GM19455 (cell line): Measurements from ENCODE around the gene CCN5.

Experiments
- ATAC-seq: cut with Tn5 transposase; IDR thresholded peaks from one replicate; pipeline ENCODE4 v1.9.1; 2021; ENCODE audit not compliant: unreplicated experiment

CCN5 gene

DNA sequence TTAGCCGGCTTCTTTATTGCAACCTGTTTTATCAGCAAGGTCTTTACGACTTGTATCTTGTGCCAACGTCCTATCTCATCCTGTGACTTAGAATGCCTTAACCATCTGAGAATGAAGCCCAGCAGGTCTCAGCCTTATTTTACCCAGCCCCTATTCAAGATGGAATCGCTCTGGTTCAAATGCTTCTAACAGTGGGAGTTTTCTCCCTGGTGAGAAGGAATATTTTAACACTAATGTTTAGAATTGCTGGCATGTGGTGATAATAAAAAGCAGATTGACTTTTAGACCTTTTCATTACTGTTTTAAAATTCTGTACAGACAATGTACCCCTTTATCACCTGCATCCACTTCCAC, 20.6 kb downstream of the CCN5 start:
- no peak for ATAC-seq

DNA sequence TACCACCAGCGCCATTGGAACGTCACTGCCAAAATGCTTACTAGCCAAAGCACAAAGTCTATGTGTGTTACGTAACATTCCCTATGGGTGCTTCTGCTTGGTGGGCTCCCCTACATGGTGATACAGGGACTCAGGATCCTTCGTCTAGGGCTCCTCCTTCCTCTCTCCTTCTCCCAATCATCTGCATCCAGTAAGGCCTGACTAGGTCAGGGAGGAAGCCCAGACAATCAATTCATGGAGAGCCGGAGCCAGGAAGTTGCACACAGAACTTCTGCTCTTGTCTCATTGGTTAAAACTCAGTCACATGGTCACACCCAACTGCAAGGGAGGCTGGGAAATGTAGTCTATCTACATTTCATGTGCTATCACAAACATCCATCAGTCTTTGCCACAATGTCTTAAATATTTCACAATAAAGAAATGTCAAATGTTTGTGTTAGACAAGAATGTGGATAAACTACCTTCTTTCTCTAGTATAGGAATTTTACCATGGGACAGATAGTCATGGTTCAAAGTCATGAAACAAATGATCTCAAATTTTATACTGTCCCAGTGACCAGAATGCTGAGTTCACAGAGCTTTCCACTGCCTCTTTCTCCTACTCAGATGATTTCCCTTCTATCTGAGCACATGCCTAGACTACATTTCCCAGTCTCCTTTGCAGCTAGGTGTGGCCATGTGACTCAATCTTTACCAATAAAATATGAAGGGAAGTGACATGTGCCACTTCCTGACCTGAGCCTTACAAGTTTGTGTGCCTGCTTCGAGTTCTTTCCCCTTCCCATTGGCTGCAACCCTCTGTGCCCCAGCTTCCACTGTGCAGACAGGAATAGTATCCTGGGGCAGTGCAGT, 21.2 kb downstream of the CCN5 start:
- no peak for ATAC-seq

DNA sequence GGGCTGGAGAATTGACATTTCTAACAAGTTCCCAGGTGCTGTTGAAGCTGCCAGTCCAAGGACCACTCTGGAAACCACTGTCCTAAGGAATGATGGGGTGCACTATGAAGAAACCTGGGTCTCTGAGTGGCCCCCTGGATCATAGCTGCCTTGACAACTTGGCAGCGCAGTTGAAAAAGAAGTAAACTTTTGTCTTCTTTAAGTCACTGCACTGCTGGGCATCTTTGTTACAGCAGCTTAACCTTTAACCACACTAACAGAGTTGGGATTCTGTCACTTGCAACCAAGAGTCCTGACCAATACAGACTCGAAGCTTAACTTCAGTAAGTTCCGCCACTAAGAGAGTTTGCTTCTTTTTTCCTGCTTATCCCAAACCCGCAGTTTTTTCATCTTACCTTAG, 21.9 kb downstream of the CCN5 start:
- ATAC-seq = no peak

DNA sequence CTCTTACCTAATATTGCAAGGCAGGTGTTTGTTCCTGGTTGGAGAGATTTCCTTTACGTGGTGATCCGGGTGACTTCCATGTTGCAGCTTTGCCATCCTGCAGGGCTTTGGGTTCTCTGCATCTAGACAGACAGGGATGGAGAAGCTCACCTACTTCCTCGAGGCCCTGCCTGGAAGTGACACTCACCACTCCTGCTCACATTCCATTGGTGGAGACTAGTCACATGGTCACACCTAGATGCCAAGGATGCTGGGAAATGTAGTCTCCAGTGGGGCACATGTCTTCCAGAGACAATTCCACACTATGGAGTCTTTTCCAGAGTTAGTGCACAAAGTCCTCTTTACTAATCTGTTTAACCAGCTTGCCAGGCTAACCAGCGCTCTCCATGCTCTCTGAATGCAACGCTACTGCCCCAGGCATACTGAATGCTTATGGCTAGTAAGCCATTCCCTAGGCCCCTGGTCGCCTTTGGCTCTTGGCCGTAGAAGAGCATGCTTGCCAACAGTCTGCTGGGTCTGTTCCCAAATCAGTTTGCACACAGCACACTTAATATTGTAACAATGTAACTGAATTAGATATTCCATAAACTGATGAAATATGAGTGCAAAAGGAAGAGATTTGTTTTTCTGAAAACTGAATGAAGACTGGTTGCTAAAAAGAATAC, 23.8 kb downstream of the CCN5 start:
- no peak for ATAC-seq

DNA sequence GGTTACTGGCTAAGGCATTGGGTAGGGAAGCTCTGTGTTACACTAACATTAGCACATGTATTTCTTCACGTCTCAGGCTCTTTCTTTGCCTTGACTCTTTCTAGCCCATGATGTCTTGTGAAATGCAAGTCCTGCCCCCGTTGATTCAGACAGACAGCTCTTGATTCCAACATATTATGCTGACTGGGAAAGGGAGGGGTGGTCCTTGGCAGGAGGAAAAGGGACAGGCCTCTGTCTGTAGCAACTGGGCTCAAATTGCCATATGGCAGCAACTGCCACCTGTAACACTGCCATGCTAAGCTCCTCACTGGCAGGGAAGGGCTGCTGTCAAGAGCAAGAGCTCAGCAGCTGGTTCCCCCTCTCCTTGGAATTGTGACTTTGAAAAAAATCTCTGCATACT, 24.8 kb downstream of the CCN5 start:
- ATAC-seq = no peak

DNA sequence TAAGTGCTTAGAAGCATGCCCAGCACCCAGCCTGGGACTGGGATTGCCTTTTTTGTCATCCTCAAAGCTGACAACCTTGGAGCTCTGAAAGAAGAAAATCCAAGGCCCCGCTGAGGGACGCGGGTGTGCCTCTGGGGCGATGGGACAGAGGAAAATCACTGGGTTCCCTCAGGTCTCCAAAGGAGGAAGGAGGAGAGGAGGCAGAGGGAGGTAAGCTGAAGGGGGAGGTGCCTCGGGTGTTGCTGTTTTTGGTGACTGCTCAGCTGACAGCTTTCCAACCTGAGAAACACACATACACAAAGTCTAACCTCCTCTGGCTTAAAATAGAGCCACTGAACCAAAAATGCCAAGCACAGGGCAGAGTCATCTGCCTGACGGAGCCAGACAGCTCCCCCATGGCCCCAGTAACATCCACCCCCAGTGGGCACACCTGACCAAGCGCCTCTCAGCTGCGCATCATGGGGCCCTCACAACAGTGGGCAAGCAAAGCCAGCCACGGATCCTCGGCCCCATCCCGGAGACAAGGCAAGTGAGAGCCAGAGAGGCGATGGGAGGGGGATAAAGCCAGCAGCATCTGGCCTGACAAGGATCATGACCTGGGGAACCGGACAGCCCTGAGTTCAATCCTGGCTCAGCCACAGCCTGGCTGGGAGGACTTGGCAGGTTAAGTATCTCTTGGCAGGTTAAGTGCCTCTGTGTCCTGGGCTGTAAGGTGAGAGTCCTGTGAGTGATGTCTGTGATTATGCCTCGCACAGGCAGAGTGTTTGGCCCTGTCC, 27.3 kb downstream of the CCN5 start:
- ATAC-seq = no peak

DNA sequence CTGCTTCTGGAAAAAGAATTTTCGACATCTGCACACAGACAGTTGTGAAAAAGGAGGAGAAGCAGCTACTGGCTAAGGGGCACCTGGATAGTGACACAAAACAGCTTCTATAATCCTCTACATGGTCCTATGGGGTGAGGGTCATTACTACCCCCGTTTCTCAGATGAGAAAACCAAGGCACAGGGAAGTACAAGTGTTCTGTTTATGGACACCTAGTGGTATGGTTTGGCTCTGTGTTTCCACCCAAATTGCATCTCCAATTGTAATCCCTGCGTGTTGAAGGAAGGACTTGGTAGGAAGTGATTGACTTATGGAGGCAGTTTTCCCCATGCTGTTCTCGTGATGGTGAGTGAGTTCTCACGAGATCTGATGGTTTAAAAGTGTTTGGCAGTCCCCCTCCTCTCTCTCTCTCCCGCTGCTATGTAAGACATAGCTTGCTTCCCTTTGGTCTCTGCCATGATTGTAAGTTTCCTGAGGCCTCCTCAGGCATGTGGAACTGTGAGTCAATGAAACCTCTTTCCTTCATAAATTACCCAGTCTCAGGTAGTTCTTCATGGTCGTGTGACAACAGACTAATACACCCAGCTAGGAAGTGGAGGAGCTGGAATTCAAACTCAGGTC, 28.0 kb downstream of the CCN5 start:
- ATAC-seq = no peak

DNA sequence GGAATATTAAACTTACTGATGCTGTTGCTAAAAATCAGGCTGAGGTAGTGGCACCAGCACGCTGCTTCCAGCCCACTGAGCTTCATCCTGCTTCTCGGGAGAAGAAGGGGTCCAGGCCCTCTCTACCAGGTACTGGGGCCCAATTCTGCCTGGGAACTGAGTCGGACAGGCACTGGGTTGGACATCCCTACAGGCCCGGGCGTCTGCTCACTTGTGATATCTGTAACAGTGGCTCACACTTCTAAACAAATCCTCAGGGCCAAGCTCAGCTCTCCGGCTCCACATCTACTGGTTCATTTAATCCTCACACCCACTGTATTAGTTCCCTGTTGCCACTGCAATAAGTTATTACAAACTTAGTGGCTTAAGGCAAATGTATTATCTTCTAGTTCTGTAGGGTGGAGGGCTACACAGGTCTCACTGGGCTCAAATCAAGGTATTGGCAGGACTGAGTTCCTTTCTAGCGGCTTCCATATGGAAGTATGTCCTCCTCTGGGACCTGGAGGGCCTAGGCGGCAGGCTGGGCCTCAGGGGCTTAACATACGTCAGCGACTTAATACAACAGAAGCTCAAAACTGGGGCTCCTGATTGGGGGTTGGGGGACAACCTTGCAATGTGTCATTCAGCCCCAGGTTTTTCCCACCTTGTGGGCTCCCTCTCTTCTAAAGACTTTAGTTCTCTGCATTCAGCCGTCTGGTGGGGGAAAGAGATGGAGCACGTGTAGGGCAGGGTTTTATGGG, 28.9 kb downstream of the CCN5 start:
- no peak for ATAC-seq

DNA sequence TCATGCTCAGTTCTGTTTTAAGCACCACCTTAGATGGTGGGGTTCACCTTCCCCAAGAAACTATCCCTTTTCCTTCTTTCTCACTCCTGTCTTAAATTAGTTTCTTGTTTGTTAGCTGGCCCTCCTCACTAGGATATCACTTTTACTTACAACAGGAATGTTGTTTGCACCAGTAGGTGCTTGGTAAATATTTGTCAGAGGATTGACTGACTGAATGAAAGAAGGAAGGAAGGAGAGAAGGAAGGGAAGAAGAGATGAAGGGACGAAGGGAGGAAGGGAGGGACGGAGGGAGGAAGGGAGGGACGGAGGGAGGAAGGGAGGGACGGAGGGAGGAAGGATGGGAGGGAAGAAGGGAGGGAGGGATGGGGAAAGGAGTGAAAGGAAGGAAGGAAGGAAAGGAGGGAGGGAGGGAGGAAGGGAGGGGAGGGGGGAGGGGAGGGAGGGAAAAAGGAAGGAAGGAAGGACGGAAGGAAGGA, 30.0 kb downstream of the CCN5 start:
- no peak for ATAC-seq

DNA sequence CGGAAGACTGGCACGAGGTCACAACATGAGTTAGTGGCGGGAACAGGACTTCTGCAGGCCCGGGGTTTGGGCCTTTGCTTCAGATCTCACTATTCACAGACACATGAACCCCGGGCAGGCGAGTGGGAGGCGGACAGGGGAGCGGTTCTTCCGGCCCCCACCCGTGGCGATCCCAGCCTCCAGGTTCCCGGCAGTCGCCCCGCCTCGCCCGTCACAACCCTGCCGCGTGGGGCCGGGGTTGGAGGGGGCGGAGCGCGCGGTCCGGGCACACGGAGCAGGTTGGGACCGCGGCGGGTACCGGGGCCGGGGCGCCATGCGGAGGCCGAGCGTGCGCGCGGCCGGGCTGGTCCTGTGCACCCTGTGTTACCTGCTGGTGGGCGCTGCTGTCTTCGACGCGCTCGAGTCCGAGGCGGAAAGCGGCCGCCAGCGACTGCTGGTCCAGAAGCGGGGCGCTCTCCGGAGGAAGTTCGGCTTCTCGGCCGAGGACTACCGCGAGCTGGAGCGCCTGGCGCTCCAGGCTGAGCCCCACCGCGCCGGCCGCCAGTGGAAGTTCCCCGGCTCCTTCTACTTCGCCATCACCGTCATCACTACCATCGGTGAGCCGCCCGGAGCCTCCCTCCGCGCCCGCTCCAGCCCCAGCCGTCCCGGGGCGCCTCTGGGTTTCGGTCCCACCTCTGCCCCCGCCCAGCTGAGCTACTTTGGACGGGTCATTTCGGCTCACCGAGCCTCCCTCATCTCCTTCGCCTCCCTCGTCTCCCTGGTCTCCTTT, 30.6 kb downstream of the CCN5 start, which contains the start of gene KCNK15:
TSS of gene KCNK15 (plus strand) at position 268 of the 769 bp plus-strand sequence. CDS start at position 314, 46 bp downstream.
- no peak for ATAC-seq

DNA sequence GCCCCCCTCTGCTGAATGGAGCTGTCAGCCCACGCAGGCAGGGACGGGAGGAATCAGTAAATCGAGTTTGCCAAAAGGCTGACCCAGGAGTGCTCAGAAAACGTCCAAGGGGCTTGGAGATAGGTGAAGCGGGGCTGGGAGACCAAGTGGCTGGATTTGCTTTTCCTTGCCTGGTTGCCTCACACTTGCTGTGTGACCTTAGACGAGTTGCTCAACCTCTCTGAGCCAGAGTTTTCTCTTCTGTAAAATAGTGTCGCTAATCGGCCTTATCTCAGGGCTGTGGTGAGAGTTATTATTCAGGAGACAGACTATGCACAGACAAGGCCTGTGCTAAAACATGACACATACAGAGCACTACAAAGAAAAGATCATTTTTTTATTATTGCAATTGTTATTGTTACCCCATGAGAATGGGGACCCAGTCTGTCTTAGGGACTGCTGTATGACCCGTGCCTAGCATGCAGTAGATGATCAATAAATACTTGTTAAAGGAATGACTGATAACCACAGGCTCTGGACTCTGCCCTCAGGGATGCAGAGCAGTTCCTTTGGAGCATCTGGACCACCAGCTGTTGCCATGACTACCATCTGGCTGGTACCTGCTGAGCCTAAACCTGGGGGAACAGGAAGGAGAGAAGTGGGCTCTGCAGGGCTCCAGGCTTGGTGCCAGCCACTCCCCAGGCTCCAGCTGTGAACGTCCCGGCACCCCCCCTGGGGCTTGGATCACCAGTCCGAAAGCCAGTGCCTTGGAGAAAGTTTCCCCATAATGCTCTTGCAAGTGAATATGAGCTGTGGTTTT, 31.4 kb downstream of the CCN5 start:
- no peak for ATAC-seq

DNA sequence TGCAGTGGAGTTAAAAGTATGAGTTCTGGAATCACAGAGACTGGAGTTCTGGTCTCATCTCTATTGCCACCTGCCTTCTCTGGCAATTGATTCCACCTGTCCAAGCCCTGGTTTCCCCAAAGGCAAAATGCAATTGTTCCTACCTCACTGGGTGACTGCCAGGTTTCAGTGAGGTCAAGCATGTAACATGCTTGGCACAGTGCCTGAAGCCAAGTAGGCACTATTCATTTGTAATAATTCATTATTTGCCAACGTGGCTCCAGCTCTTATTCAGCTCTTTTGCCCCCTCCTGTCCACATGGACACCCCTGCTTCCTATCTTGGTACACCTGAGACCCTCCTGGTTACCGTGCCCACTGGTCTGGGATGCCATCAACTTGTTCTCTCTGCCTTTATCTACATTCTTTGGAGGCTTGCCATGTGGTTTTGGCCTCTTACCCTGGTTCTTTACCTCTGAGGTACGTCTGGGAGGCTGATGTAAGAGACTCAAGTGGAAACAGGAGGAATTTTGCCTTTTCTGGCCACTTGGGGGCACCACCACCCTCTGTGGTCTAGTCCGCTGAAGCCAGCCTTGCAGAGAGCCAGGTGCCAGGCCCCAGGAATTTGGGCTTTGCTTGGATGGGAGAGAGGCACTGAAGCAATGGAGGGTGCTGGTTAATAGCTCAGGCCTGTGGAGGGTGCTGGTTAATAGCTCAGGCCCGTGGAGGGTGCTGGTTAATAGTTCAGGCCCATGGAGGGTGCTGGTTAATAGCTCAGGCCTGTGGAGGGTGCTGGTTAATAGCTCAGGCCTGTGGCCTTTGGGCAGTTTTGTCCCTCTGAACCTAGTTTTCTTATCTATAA, 32.2 kb downstream of the CCN5 start:
- no peak for ATAC-seq

DNA sequence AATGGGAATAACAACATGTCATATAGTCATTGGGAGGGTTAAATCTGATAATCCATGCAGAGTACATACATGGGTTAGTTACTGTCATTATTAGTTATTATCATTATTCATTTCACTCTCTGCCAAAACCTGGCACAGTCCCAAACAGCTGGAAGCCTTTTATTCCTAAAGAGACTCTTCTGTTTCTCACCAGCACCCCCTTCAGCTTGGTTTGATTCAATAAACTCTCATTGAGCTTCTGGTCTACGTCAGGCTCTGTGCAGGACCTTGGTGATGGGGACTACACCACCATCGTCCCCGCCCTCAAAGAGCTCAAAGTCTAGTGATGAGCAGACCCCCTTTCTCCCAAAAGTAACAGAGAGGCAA, 32.8 kb downstream of the CCN5 start:
- no peak for ATAC-seq

DNA sequence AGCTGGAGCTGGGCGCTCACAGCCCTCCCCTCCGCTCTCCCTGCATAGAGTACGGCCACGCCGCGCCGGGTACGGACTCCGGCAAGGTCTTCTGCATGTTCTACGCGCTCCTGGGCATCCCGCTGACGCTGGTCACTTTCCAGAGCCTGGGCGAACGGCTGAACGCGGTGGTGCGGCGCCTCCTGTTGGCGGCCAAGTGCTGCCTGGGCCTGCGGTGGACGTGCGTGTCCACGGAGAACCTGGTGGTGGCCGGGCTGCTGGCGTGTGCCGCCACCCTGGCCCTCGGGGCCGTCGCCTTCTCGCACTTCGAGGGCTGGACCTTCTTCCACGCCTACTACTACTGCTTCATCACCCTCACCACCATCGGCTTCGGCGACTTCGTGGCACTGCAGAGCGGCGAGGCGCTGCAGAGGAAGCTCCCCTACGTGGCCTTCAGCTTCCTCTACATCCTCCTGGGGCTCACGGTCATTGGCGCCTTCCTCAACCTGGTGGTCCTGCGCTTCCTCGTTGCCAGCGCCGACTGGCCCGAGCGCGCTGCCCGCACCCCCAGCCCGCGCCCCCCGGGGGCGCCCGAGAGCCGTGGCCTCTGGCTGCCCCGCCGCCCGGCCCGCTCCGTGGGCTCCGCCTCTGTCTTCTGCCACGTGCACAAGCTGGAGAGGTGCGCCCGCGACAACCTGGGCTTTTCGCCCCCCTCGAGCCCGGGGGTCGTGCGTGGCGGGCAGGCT, 35.1 kb downstream of the CCN5 start:
- ATAC-seq = no peak

DNA sequence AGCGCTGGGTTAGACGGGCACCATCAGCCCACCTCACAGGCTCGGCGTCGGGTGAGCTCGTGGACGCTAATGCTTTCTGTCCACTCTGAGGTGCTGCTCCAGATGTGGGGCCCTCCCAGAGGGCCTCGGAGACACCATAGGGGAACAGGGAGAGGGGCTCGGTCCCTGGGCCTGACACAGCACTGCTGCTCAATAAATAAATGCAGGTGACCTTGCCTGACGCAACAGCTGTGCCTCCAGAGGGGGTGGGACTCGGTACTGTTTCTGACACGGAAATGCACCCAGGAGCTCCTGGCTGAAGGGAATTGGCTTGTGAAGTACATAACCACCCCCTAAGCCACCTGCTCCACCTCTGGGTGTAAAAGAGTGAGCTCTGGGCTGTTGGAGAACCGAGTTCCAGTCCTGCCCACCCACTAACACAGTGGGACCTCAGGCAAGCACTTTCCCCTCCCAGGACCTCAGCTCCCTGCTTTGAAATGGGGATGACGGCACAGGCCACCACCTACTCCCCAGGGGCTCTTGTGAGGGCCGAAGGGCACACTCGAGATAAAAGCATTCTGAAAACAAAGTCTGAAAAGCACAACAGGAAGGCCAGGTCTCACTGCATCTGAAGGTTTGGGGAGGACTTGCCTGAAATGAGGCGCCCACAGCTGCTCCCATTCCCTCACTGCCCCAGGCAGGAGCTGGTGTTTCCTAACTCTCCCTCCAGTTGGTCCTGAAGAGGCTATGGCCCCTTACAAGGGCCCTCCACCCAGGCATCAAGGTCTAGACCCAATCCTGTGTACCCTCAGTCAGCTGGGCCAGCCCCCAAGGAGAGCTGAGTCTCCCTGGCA, 37.1 kb downstream of the CCN5 start:
- no peak for ATAC-seq

DNA sequence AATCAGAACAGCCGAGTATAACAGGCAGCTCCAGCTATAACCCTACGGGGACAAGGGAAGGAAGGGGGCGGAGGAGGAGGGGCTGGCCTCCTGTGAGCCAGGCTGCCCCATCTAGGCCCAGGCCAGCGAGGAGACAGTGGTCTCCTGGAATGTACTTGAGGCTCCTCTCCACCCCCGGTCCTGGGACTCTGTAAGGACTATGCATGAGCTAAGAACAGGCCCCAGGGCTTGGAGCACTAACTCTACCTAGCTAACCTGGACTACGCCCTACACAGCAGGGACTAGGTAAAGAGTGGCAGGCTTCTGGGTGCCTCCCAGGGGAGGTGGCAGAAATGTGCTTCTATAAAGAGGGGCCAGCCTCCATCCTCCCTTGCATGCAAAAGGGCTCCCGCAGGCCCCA, 39.4 kb downstream of the CCN5 start:
- ATAC-seq = no peak
